GM04504 (cell line): ENCODE data around the gene TRMT10B.
"Not testable (repeated sequence)": the region's sequence is repeated elsewhere in the genome, so short reads cannot be mapped to it uniquely, and the experiment has no call there.

Source experiments
- DNase-seq: peaks from one replicate; pipeline ENCODE4 v3.0.0-alpha.2; 2012; ENCODE audit warnings: low read depth

The TRMT10B gene

DNA sequence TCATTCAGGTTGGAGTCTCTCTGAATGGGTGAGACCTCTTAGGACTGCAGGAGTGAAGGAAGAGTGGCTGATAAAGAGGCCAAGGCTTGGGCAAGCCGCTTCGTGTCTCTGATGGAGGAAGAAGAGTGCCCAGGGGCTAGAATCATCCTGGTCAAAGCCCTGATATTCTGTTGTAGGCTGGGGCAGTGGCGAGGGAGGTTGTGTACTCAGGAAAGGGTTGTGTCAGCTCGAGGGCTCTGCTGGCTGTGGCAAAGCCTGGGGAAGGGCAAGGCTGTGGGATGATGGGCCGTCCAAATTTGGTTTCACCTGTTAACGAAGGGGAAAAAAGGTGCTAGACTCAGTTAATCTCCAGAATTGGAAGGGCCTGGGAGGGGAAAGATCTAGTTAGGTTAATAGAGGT is 2.4 kb upstream of the TRMT10B start:
- no peak for DNase-seq

DNA sequence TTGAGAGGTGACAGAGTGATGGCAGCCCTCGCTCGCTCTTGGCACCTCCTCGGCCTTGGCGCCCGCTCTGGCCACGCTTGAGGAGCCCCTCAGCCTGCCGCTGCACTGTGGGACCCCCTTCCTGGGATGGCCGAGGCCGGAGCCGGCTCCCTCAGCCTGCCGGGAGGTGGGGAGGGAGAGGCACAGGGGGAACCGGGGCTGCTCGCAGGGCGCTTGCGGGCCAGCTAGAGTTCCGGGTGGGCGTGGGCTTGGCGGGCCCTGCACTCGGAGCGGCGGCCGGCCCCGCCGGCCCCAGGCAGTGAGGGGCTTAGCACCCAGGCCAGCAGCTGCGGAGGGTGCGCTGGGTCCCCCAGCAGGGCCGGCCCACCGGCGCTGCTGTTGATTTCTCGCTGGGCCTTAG is 1.9 kb upstream of the TRMT10B start:
- DNase-seq = not testable (repeated sequence)

DNA sequence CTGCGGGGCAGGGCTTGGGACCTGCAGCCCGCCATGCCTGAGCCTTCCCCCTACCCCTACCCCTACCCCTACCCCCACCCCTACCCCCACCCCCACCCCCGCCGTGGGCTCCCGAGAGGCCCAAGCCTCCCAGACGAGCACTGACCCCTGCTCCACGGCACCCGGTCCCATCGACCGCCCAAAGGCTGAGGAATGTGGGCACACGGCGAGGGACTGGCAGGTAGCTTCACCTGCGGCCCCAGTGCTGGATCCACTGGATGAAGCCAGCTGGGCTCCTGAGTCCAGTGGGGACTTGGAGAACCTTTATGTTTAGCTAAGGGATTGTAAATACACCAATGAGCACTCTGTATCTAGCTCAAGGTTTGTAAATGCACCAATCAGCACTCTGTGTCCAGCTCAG is 1.5 kb upstream of the TRMT10B start:
- not testable (repeated sequence) for DNase-seq

DNA sequence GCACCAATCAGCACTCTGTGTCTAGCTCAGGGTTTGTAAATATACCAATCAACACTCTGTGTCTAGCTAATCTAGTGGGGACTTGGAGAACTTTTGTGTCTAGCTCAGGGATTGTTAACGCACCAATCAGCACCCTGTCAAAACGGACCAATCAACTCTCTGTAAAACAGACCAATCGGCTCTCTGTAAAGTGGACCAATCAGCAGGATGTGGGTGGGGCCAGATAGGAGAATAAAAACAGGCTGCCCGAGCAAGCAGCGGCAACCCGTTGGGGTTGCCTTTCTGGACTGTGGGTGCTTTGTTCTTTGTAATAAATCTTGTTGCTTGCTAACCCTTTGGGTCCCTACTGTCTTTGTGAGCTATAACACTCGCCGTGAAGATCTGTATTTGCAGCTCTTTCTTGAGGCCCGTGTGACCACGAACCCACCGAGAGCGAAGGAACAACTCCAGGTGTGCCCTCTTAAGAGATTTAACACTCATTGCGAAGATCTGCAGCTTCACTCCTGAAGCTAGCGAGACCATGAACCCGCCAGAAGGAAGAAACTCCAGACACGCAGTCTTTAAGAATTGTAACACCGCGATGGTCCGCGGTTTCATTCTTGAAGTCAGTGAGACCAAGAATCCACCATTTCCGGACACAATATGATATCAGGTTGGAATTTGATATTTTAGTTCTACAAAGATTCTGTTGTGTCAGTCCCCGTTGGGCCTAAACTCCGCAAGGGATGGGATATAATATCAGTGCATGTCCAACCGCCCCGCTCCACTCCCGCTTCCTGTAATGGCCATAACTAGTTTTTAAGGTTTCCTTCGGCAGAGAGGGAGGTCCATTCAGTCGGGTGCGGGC is 740 bp upstream of the TRMT10B start:
- DNase-seq = no peak

DNA sequence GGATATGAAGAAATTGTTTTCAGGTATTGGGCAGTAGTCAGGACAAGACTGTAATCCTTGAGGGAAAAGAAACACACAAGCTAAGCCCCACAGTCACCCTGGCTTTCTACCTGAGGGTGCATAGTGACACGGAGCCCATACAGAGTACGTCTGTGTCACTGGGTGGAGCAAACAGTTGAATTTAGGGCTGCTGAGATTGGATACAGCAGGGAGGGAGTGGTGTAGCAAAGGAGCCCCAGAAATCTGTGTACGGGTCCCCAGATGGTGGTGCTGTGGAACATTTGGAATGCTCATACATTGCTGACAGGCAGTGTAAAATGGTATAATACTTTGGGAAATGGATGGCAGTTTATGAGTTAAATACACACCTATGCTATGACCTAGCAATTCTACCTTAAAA is 5.1 kb downstream of the TRMT10B start:
- no peak for DNase-seq

DNA sequence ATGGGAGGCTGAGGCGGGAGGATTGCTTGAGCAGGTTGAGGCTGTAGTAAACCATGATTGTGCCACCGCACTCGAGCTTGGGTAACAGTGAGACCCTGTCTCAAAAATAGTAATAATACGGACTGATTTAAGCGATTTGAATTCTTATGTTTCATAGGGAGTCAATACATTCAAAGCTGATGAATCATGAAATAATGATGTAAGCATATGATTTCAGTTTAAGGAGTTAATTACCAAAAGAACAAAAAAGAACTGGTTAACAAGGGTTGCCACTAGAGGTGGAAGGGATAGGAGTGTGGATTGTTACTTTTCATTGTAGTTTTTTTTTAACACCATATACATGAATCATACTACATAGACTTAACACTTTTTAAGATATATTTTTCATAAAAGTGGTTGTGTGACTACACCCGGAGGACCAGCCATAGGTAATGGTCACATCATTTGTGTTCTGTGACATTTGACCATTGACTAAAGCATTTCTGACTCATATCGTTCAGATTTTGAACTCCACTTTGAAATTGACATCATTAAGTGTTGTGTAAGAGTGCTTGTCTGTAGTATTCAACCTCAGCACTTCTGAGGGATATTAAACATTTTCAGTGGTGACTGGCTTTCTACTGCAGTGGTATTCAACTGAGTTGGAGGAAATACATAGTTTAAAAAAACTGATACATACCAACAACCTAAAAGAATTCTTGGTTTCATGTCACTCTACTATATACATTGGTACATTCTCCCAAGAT is 7.0 kb downstream of the TRMT10B start:
- DNase-seq = no peak

DNA sequence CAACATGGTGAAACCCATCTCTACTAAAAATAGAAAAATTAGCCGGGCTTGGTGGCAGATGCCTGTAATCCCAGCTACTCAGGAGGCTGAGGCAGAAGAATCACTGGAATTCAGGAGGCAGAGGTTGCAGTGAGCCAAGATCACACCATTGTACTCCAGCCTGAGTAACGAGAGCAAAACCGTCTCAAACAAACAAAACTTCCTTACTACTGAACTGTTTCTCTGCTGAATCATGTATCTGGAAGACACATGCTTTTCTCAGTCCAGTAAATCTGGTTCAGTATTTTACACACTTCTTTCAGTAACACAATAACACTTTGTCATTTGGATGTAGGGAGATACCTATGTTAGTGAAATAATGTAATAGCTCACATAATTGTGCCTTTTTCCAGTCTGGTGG is 7.9 kb downstream of the TRMT10B start:
- no peak for DNase-seq

DNA sequence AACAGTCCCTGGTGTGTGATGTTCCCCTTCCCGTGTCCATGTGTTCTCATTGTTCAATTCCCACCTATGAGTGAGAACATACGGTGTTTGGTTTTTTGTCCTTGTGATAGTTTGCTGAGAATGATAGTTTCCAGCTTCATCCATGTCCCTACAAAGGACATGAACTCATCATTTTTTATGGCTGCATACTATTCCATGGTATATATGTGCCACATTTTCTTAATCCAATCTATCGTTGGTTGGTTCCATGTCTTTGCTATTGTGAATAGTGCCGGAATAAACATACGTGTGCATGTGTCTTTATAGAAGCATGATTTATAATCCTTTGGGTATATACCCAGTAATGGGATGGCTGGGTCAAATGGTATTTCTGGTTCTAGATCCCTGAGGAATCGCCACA is 11.7 kb downstream of the TRMT10B start:
- not testable (repeated sequence) for DNase-seq

DNA sequence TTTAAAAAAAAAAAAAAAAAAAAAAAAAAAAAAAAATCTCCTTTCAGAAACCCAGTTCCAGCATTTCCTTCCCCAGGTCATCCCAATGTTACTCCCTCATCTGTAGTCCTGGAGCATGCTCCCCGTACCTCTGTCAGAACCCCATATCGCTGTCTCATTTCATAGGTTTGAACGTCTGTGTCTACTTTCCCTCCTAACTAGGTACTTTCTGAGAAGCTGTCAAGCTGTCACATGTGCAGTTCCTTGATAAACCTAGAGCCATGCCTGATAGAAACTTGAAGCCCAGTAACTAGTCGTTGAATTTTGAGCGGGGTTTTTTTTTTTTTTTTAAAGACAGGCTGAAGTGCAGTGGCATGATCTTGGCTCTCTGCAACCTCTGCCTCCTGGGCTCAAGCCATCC is 15.7 kb downstream of the TRMT10B start:
- DNase-seq = no peak

DNA sequence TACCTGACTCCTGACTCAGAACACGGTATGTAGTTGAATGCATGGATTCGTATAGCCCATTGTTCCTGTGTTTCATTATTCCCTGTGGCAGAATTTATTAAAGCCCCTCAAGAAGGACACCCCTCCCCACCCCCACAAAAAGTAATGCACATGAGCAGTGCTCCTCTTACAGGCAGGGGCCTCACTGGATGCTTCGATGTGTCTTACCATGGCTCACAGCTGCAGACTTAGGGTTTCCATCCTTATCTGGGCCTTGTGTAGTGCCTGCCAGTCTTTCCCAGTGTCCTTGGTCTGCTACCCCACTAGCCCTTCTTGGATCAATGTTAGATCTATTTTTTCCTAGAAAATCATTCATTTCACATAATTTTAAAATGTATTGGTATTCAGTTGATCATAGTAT is 16.4 kb downstream of the TRMT10B start:
- DNase-seq = no peak

DNA sequence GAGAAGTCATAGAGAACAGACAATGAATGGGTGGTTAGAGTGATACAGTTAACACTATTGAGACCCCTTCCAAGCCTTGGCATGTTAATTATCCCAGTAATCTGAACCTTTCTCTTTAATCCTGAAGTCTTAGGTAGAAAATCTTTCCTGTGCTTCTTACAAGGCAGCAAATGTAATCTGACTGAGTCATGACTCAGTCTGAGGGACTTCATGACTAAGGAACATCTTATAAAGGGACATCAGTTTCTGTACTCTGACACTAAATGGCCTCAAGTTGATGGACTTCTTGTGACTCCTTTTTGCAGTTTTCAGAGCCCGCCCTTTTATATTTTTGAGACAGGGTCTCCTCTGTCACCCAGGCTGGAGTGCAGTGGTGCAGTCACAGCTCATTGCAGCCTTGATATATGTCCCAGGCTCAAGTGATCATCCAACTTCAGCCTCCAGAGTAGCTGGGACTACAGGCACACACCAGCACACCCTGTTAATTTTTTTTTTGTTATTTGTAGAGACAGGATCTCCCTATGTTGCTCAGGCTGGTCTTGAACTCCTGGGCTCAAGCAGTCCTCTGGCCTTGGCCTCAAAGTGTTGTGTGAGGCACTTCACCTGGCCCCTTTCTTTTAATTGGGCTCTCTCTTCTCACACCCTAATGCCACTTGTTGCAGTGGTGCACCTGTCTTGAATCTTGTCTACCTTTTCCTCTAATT is 21.8 kb downstream of the TRMT10B start:
- no peak for DNase-seq

DNA sequence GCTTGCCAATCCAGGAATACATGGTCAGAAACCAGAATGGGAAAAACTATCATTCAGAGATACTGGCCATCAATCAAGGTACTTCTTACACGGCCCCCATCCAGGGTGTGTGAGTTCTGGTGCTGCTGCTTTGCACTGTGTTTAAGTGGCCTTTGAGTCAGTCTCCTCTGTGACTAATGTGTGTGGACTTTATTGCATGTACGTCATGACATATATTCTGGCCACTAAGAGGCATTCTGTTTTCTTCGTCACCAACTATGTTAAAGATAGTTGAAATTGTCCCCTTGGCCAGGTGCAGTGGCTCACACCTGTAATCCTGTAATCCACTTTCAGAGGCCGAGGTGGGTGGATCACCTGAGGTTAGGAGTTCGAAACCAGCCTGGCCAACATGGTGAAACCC is 22.7 kb downstream of the TRMT10B start:
- no peak for DNase-seq

DNA sequence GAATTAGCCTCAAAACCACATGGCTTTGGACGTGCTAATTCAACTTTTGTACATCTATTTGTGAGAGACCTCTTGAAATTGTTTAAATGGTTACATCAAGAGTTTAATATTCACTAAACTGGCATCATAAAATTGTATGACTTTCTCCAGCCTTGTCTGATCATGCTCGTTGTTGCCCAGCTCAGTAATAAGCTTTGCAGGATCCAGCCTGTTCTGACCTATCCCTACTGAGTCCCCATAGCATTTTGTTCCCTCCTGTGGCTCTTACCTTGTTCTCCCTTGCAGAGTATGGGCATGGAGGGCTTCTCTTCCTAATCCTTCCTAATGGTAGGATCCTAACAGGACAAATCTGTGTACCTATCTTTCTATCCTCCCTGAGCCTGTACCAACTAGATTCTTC is 24.9 kb downstream of the TRMT10B start:
- DNase-seq = no peak

DNA sequence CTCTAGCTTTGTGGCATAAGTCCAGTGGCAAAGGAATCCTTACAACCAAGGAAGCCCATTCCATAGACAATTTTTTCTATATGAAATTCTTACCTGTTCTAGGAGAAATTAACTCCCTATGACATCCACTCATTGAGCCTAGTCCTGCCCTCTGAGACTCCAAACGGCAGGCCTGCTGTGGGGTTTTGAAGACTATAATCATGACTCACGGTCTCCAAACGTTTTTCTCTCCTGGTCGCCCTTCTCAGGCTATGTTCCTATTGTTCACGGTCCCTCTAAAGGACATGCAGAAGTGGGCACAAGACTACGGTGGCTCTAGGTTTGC is 30.6 kb downstream of the TRMT10B start:
- no peak for DNase-seq

DNA sequence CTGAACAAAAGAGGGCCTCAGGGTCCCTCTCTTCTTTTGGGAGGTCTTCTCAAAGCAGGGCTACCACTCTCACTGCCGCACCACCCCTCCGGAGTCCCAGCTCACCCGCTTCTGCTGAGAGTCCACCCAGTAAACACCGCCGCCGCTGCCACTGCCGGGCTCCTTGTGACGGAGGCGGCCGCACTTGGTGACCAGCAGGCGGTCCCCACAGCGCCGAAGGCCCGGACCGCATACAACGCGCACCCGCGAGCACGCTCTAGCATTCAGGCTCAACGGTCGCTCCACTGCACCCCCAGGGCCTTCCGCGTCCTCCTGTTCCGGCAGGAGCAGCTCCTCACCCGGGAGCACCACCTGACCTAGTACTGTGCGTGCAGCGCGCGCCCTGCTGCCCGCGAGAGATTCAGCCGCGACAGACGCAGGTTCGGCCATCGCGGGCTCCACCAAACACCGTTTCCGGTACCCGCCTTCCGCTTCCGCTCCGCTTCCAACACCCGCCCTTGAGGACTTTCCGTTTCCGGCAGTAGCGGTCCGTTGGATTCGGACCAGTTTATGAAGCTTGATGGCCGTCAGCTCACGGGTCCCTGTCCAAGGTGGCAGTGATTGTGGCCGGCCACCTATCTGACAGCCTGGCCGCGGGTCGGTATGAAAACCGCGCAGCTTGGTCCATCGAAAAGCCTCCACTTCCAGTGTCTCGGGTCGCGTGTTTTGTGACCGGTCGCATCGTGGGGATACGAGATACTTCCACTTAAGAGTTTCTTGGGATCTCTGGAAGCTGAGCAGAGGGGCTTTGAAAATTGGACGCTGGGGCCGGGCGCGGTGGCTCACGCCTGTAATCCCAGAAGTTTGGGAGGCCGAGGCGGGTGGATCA is 31.2 kb downstream of the TRMT10B start, which contains the start of gene EXOSC3:
Gene EXOSC3 (minus strand): TSS at position 449 of the 868 bp plus-strand sequence. CDS start 20 bp downstream, at position 429.
- DNase-seq = peak; percentile 84

DNA sequence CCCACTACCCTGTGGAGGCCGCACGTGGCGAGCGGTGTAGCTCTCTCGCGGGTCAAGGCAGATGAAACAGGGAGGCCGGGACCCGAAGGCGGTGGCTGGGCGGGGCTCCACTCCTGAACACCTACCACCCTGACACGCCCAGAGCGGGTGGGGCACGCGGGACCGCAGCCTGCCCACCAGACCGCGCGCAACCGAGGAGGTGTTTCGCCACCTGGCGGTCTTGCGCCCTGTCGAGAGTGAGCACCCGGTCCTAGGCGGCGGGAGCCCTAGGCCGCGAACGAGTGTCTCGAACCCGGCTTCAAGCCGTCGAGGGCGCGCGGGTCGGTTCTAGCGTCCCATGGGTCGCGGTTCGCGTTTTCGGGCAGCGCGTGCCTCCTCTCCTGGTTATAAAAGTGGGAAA is 33.5 kb downstream of the TRMT10B start:
- DNase-seq = no peak

DNA sequence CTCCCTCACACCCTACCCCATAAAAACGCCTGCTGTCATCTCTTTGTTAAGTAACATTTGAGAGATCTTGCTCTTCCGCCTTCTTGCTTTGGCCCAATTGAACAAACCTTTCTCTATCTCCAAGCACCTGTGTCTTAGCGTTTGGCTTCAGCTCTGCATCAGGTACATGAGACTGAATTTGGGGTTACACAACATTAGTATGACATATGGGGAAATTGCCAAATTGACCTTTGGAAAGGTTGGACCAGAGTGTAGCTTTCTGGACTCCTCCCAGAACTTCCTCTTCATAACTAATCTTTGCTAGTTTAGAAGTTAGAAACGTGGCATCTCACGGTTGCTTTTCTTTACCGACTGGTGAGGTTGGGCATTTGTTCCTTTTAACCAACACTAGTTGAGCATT is 34.7 kb downstream of the TRMT10B start:
- DNase-seq = no peak

DNA sequence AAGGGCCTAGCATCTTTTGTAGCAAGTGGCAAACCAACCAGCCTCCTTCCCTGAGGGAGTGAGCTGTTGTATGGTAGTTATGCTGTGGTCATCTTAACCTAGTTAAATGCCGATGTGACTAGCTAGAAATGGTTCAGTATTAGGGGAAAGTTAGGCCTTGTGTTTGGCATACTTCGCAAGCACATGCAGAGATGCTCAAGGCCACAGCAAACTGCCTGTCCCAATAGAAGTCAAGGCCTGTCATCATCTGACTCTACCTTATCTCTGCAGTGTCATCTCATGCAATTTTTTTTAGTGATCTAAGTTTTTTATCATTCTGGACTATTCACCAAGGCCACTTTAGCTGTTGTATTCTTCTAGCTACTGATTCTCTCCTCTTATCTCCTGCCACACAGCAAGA is 36.5 kb downstream of the TRMT10B start:
- no peak for DNase-seq

DNA sequence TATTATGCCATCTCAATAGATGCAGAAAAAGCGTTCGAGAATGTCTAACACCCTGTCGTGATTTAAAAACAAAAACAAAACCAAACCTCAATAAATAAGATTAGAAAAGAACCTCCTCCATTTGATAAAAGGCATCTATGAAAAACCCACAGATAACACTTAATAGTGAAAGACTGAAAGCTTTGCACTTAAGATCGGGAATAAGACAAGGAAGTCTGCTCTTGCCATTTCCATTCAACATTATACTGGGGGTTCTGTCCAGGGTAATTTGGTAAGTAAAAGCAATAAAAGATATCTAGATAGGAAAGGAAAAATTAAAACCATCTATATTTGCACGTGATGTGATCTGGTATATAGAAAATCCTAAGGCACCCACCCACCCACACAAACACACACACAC is 38.5 kb downstream of the TRMT10B start:
- DNase-seq = no peak

DNA sequence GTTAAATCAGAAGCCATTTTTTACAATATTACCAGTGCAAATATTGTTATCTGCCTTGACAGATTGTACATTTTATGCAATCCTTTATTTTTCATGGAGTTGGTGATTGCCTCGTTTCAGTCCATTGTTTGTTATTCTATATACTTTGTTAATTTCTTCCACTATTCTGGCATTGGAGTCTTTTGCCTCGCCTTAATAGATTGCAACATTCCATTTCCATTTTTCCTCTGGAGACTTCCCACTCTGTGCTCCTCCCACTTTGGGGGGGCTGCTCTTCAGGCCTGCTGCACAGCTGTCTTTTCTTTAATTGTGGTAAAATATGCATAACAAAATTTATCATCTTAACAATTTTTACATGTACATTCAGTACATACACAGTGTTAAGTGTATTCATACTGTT is 42.6 kb downstream of the TRMT10B start:
- DNase-seq = no peak

DNA sequence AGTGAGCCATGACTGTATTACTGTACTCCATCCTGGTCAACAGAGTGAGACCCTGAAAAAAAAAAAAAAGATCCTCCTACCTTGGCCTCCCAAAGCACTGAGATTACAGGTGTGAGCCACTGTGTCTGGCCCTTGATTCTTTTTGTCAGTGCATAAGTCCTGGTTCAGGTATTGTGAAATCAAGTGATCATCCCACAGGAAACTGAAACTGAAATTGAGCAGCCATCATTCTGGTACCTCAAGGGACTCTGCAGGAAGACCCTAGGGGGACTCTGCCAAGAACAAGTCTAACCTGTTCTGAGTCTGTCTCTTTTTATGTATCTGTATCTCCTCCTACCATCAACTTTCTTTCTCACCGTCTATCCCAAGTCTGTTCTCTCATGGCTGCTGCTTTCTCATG is 45.1 kb downstream of the TRMT10B start:
- no peak for DNase-seq
